Skeletal muscle tissue (tissue), 4 donors: ENCODE measurements around the gene SPRYD3. TPM values are rescaled to one million over a fixed set of nuclear protein-coding genes. Genes with fewer than 3 reads are reported as not detected.
"Not testable (repeated sequence)": the region's sequence is repeated elsewhere in the genome, so short reads cannot be mapped to it uniquely, and the experiment has no call there.

ENCODE experiments used
- H3K27ac ChIP-seq: one replicate; pipeline ENCODE4 v1.7.0; 2013; ENCODE audit warnings: mild to moderate bottlenecking, low read depth, low read length, inconsistent platforms
- H3K27me3 ChIP-seq, 3 donors: one replicate each; pipeline ENCODE4 v1.7.0; 2013; ENCODE audit warnings: low read length in 3 of 3; ENCODE audit not compliant: control insufficient read depth in 3 of 3, insufficient read depth in 3 of 3
- H3K36me3 ChIP-seq, 3 donors: one replicate each; pipeline ENCODE4 v1.7.0; 2013; ENCODE audit warnings: low read length in 3 of 3; ENCODE audit not compliant: control insufficient read depth in 3 of 3, insufficient read depth in 3 of 3
- H3K4me1 ChIP-seq, 3 donors: one replicate each; pipeline ENCODE4 v1.7.0; 2013; ENCODE audit warnings: low read length in 3 of 3, mild to moderate bottlenecking in 3 of 3; ENCODE audit not compliant: control insufficient read depth in 3 of 3, insufficient read depth in 3 of 3
- H3K4me3 ChIP-seq, 3 donors: one replicate each; pipeline ENCODE4 v1.7.0; 2013; ENCODE audit warnings: low read length in 3 of 3
- H3K9ac ChIP-seq, 3 donors: one replicate each; pipeline ENCODE4 v1.7.0; 2013; ENCODE audit warnings: low read length in 3 of 3, mild to moderate bottlenecking in 3 of 3, moderate library complexity in 2 of 3, low read depth in 1 of 3
- H3K9me3 ChIP-seq, 3 donors: one replicate each; pipeline ENCODE4 v1.7.0; 2013; ENCODE audit warnings: low read length in 3 of 3; ENCODE audit not compliant: control insufficient read depth in 3 of 3
- total RNA-seq: library from RNA; depleted of rRNA; stranded (reverse); fragments of >200 nt; gene quantifications from one replicate; pipeline ENCODE4 v1.2.3, GENCODE V29; 2014
- donor health status: Osteomylitis.

Gene SPRYD3
- total RNA-seq, 1 donor from 2014 or later = 13.0 TPM

DNA sequence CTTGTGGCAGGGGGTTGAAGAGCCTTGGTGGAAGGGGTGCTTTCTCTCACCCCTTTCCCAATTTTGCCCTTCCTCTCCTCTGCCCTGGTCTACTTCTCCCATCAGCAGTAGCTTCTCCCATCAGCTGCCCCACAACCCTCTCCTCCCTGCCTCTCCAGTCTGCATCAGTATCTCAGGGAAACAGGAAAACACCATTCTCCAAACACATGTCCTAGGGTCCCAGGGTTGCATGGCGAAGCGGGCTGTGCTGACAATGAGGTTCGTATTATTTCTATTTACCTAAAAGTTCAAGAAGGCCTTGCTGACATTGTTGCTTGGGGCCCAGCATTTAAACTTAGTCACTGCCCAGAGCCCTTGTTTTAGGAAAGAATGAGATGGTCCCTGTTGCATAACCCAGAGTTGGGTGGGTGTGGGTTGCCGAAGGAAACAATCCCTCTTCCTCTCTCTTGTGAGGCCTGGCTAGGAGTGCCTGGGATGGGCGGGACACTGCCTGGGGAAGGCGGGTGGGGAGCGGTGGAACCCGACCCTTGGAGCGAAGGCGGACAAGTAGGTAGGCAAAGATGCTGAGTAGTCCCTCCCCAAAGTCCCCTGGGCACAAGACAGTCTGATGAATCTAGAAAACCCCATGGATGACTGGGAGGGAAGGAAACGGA is 17.0 kb upstream of the SPRYD3 start:
- peak overlapping the region; percentile 73 to 83 (median 76) for H3K4me3 ChIP-seq
- H3K9me3 ChIP-seq = no peaks in the 10 kb centered on the region
- H3K4me1 ChIP-seq = peaks cover 28 to 36% (median 31%) of the 10 kb centered on the region in 3 donors
- H3K9ac ChIP-seq = peak overlapping the region in 2 of 3 donors; percentile 17 to 85
- H3K36me3 ChIP-seq = peaks cover 0 to 2% (median 0%) of the 10 kb centered on the region in 3 donors
- H3K27ac ChIP-seq = peak overlapping the region; percentile 69
- no peaks in the 10 kb centered on the region for H3K27me3 ChIP-seq

DNA sequence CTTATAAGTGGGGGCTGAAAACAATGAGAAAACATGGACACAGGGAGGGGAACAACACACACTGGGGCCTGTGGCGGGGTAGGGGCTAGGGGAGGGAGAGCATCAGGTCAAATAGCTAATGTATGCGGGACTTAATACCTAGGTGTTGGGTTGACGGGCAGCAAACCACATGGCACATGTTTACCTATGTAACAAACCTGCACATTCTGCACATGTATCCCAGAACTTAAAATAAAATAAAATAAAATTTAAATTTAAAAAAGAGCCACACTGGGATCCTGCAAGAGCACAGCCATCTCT is 16.4 kb upstream of the SPRYD3 start:
- not testable (repeated sequence) for H3K9ac ChIP-seq, H3K4me3 ChIP-seq, H3K9me3 ChIP-seq, H3K27ac ChIP-seq, H3K27me3 ChIP-seq, H3K36me3 ChIP-seq
- peaks cover 26 to 36% (median 31%) of the 10 kb centered on the region in 3 donors for H3K4me1 ChIP-seq

DNA sequence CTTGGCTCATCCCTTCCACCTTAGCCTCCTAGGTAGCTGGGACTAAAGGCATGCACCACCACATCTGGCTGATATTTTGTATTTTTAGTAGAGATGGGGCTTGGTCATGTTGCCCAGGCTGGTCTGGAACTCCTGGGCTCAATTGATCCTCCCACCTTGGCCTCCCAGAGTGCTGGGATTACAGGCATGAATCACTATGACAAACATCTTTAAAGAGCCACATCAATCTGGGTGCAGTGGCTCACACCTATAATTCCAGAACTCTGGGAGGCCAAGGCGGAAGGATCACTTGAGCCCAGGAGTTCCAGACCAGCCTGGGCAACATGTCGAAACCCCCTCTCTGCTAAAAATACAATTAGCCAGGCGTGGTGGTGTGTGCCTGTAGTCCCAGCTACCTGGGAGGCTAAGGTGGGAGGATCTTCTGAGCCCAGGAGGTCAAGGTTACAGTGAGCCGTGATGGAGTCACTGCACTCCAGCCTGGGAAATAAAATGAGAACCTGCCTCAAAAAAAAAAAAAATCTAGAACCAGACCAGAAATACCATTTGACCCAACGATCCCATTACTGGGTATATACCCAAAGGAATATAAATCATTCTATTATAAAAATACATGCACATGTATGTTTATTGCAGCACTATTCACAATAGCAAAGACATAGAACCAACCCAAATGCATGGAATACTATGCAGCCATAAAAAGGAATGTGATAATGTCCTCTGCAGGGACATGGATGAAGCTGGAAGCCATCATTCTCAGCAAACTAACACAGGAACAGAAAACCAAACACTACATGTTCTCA is 15.8 kb upstream of the SPRYD3 start:
- not testable (repeated sequence) for H3K36me3 ChIP-seq, H3K9me3 ChIP-seq, H3K27ac ChIP-seq, H3K27me3 ChIP-seq, H3K9ac ChIP-seq, H3K4me3 ChIP-seq
- peaks cover 23 to 36% (median 31%) of the 10 kb centered on the region in 3 donors for H3K4me1 ChIP-seq

DNA sequence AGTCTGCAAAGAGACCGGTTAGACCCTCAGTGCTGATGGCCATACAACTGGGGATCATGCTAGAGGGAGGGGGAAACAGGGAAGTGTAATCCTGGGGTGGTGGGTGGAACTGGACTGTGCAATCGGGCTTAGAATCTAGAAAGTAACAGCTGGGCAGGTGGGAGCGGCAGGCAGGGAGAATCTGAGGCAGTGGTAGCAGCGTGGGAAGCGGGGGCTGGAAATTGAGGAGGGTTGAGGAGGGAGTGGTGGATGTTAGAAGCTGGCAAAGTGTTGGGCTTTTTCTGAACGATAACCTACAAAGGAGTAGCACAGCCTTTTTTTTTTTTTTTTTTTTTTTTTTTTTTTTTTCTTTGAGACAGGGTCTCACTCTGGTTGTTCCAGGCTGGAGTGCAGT is 15.2 kb upstream of the SPRYD3 start:
- H3K27me3 ChIP-seq = no peaks in the 10 kb centered on the region
- no peaks in the 10 kb centered on the region for H3K9me3 ChIP-seq
- H3K9ac ChIP-seq = no peak overlapping the region
- H3K27ac ChIP-seq = no peak overlapping the region
- no peaks in the 10 kb centered on the region for H3K36me3 ChIP-seq
- no peak overlapping the region for H3K4me3 ChIP-seq
- H3K4me1 ChIP-seq = peaks cover 23 to 36% (median 31%) of the 10 kb centered on the region in 3 donors

DNA sequence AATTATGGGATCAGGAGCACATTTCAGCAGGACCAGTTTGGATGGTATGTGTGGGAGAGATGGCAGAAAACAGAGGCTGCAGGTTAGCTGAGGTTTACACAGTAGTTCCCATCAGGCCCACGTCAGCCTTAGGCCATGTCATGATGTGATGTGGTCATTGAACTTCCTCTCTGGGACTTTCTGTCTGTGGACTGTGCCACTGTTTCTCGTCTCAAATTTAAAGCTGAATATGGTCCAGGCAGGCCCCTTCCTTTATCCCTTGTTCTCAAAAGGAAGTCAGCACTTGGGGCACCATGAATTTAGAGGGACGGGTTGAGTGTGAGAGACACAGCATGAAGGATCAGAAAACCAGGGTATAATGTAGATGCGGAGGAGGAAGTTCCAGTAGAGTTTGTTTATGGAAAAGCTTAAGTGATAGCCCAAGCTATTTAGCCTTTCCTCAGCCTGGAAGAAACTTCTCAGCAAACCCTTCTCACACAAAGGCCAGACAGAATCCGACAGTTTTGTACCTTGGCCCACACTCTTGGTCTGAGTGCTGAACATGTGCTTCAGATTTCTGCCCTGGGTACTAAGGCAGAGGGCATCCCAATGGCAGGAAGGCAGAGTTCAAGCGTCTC is 14.7 kb upstream of the SPRYD3 start:
- Histone ChIP-seq H3K9ac (no peak overlapping the region), H3K4me3 (no peak overlapping the region), H3K4me1 (peaks cover 18 to 31% (median 26%) of the 10 kb centered on the region in 3 donors), H3K36me3 (no peaks in the 10 kb centered on the region), H3K27ac (no peak overlapping the region), H3K27me3 (no peaks in the 10 kb centered on the region), H3K9me3 (no peaks in the 10 kb centered on the region)

DNA sequence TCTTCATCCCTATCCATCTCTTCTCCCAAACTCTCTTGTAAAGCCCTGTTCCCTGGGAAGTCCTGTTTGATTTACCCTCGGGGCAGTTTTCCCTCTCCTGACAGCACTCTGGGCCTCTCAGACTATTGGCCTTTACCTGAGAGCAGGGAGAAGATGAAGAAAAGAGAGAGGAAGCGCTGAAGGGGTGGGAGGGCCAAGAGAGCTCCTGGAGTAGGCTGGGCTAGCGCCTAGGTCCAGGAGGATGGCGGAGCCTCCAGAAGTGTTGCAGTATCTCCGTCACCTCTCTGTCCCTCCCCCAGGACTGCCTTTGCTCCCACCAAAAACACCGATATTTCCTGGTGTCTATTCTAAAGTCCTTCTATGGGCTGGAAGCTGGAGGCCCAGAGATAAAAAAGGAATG is 12.6 kb upstream of the SPRYD3 start:
- H3K4me1 ChIP-seq = peaks cover 5 to 9% (median 9%) of the 10 kb centered on the region in 3 donors

DNA sequence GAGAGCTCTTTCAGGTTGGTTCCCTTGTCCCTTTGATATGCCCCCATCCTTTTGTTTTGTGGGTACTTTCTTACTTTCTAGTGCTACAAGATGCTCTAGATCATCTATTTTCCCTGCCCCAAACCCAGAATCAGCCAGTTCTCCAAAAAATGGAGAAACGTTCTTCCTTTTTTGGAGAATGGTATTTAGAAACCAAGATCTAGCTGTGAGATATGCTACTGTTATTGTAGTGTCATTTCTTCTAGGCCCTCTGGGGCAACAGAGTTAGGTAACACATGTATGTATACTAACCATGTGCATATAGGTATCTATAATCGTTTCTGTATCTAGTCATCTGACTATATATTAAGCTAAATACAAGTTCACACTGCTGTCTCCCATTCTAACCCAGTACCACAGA is 11.4 kb upstream of the SPRYD3 start:
- Histone ChIP-seq H3K9ac (no peak overlapping the region), H3K4me1 (peaks cover 0 to 2% (median 0%) of the 10 kb centered on the region in 3 donors), H3K4me3 (no peak overlapping the region), H3K36me3 (no peaks in the 10 kb centered on the region), H3K9me3 (no peaks in the 10 kb centered on the region), H3K27me3 (no peaks in the 10 kb centered on the region), H3K27ac (no peak overlapping the region)

More for the DNA sequence above, 12.6 kb upstream of the SPRYD3 start:
- H3K9ac ChIP-seq = no peak overlapping the region
- no peak overlapping the region for H3K27ac ChIP-seq
- H3K36me3 ChIP-seq = no peaks in the 10 kb centered on the region
- H3K27me3 ChIP-seq = no peaks in the 10 kb centered on the region
- no peak overlapping the region for H3K4me3 ChIP-seq
- H3K9me3 ChIP-seq = no peaks in the 10 kb centered on the region

DNA sequence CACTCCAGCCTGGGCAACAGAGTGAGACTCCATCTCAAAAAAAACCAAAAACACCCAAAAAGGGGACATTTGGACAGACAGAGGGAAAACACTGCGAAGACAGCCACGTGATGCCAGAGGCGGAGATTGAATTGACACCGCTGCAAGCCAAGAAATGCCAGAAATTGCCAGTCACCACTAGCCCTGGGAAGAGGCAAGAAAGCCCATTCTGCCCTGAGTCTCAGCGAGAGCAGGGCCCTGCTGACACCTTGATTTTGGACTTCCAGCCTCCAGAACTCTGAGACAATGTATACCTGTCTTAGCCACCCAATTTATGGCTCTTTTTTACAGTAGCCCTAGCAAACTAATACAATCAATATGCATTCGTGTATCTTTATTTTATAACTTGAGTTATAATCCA is 10.9 kb upstream of the SPRYD3 start:
- peaks cover 0 to 2% (median 0%) of the 10 kb centered on the region in 3 donors for H3K4me1 ChIP-seq
- no peaks in the 10 kb centered on the region for H3K36me3 ChIP-seq
- H3K9me3 ChIP-seq = no peaks in the 10 kb centered on the region
- no peak overlapping the region for H3K4me3 ChIP-seq
- H3K27ac ChIP-seq = no peak overlapping the region
- H3K27me3 ChIP-seq = no peaks in the 10 kb centered on the region
- no peak overlapping the region for H3K9ac ChIP-seq

DNA sequence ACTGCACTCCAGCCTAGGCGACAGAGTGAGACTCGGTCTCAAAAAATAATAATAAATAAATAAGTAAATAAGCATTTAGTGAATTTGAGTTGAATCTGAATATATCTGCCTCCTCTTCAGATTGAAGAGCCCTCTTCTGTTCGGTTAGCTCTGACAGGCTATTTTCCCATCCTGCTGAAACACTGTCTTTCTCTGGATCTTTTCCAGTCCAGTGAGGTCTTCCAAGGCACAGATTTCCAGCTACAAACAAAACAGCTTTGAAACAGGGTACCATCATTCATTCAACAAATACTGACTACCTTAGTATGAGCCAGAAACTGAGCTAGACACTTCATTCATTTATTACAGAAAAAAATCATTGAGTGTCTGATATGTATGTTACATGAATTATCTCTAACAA is 7.2 kb upstream of the SPRYD3 start:
- Histone ChIP-seq H3K9me3 (no peaks in the 10 kb centered on the region), H3K27me3 (no peaks in the 10 kb centered on the region), H3K4me1 (no peaks in the 10 kb centered on the region), H3K9ac (no peak overlapping the region), H3K4me3 (no peak overlapping the region), H3K27ac (no peak overlapping the region), H3K36me3 (no peaks in the 10 kb centered on the region)

DNA sequence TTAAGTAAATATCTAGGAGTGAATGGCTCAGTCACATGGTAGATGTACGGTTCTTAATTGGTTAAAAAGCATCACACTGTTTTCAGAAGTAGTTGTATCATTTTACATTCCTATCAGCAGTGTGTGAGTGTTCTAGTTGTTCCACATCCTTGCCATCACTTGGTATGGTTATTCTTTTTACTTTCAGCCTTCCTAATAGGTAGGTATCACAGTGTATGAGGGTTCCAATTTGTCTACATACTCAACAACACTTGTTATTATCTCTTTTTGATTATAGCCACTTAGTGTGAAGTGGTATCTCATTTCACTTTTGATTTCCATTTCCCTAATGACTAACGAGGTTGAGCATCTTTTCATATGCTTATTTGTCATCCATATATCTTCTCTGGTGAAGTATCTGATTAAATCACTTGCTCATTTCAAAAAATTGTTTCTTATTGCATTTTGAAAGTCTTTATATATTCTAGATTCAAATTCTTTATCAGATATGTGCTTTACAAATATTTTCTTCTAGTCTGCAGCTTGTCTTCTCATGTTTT is 3.5 kb upstream of the SPRYD3 start:
- Histone ChIP-seq H3K36me3 (peaks cover 0 to under 1% (median 0%) of the 10 kb centered on the region in 3 donors), H3K27me3 (no peaks in the 10 kb centered on the region), H3K9me3 (no peaks in the 10 kb centered on the region), H3K4me3 (no peak overlapping the region), H3K4me1 (peaks cover 12 to 18% (median 13%) of the 10 kb centered on the region in 3 donors), H3K27ac (no peak overlapping the region), H3K9ac (no peak overlapping the region)
